Hypothalamus (tissue), 51 donors: ENCODE data around the gene GNG12.

Experiments used
- DNase-seq, 51 donors: peaks; one replicate each; lab custom pipeline; 2025; lab: John Stamatoyannopoulos, UW

GNG12 gene

DNA sequence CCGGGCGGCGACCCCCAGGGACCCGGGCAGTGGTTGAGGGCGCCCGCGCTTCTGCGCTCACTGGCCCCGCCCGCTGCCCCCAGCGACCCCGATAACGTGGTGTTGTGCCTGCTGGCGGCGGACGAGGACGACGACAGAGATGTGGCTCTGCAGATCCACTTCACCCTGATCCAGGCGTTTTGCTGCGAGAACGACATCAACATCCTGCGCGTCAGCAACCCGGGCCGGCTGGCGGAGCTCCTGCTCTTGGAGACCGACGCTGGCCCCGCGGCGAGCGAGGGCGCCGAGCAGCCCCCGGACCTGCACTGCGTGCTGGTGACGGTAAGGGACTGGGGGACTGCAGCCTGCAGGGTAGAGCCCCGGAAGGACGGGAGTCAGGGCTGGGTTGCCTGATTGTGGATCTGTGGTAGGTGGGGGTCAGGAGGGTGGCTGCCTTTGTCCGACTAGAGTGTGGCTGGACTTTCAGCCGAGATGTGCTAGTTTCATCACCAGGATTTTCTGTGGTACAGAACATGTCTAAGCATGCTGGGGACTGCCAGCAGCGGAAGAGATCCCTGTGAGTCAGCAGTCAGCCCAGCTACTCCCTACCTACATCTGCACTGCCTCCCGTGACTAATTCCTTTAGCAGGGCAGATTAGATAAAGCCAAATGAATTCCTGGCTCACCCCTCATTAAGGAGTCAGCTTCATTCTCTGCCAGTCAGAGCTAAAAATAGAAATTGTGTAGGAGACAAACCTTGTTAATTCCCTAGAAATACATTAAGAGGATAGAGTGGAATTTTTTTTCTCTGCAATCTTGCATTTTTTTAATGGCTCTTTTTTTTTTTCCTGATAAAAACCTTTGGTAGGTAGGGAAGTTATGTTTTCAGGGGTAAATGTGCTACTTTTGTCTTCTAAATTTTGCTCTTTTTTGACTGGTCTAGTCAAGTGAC is 146.7 kb downstream of the GNG12 start:
- DNase-seq = peak in 47 of 51 donors; percentile 10 to 78 (median 48)

DNA sequence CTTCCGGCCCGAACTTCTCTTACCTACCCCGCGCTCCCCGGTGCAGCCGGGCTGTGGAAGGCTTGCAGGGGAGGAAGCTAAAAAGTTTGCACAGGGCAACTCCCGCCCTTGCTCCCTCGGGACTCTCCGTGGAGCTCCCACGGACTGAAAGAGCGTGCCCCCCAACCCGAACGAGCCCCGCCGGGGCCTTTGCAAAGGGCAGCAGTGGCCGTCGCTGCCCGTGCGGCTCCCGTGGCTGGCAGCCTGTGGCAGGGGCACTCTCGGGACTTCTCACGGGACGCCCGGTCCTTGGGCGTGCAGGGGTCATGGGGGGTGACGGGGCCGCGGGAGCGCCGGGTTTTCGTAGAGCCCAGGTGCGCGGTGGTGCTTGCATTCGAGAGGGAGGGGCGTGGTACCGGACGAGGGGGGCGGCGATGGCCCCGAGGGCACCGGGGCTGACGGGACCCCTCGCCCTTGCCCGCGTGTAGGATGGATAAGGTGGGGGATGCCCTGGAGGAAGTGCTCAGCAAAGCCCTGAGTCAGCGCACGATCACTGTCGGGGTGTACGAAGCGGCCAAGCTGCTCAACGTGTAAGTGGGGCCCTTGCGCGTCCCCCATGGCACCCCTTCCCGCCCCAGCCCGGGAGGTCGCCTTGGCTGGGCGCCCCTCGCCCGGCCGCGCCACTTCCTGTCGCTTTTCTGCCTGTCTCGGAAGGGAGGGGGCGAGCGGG is 147.6 kb downstream of the GNG12 start:
- peak in 28 of 51 donors; percentile 19 to 69 (median 44) for DNase-seq

DNA sequence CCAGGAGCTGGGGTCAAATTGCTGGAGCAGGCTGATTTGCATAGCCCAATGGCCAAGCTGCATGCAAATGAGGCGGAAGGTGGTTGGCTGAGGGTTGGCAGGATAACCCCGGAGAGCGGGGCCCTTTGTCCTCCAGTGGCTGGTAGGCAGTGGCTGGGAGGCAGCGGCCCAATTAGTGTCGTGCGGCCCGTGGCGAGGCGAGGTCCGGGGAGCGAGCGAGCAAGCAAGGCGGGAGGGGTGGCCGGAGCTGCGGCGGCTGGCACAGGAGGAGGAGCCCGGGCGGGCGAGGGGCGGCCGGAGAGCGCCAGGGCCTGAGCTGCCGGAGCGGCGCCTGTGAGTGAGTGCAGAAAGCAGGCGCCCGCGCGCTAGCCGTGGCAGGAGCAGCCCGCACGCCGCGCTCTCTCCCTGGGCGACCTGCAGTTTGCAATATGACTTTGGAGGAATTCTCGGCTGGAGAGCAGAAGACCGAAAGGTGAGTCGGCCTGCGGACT is 148.2 kb downstream of the GNG12 start, which contains the start of gene GADD45A:
TSS of gene GADD45A (plus strand) at position 135 of the 491 bp plus-strand sequence. CDS start at position 429, 294 bp downstream.
- DNase-seq = peak; percentile 78 to 99 (median 98)

DNA sequence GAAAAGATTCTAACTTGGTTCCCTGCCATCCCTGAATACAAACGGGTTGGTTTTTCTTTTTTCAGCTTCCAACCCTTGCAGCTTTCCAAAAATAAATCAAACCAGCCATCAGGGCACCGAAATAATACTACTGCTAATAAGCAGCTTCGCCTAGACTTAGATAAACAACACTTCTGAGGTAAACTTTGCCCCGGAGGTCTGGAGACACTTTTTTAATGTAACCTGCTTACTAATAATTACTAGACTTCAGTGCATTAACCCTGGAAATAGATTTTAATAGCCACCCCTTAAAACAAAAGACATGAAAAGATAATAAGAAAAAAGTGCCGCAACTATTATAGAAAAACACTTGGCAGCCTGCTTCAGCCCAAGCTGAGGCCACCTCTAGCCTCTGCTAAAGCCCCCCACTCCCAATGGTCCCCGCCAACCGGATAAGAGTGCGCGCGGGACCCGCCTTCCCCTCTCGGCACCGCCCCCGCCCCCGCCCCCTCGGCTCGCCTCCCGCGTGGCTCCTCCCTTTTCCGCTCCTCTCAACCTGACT is 148.7 kb downstream of the GNG12 start:
- DNase-seq = peak in 1 of 51 donors; percentile 30

DNA sequence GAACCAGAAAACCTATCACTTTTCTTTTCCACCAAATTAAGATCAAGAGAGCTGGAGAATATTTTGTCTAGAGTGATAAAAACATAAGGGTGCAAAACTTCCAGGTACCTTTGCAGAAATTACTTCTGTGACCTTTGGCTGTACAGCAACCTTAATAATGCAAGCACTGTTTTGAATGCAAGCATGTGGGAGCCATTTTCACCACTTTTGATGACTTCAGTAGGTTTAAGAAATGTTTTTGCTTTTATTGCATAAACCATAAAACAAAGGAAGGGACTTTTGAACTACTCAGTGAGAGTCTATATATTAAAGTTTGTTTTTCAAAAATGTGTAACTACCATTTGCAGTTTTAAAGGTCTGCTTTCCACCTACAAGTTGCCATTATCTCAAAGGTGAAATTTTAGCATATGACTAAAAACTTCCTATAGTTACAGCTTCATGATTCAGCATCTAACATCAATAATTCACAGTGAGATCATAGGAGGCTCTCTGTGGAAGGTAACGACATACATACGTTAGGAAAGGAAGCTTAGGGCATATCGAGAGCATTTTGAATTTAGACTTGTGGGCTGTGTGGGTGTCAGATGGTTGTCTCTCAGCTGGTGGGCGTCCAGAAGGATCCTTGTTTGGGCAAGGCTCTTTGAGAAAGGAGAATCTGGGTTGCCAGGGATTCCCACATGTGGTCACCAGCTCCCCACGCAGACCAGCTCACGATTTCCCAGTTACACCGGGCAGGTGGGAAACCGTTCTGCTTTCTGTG is 149.3 kb downstream of the GNG12 start:
- DNase-seq = peak in 6 of 51 donors; percentile 2 to 42 (median 20)

DNA sequence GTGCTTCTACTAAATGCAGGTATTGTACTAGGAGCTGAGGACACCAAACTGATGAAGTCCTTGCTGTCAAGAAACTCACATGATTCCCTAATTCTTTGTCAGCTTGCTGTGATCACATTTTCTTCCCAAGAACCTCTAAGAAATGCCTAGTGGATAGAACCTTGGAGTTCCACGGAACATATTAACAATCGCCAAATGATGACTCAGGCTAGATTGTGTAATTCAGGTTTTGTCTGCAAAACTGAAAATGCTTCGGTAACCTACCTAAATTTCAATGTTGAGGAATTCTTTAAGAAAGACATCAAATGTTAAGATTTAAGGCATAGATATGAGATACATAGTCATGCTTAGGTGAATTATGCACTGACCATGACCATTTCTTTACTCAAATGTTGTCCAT is 150.0 kb downstream of the GNG12 start:
- peak in 1 of 51 donors; percentile 28 for DNase-seq

DNA sequence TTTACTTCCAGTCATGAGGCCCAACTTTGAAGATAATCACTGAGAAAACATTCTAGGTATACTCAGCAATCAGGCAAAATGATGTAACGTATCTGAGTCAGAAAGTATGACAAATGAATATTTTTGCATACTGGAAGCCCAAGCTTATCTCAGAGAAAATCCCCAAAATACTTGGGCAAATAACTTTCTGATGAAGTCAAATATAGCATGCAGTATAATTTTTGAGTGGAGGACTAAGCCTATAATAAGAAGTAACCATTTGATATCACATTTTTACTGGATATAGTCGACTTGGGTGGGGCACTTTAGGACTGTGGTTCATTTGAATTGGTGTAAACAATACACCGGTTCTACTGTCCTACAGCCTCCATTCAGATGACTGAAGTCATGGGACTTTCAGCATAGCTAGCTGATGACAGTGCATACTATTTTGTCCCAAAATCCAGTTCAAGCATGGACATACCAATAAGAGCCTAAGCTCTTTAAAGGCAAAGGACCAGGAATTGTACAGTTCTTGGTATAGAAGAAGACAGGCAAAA is 150.5 kb downstream of the GNG12 start:
- DNase-seq = no peak

DNA sequence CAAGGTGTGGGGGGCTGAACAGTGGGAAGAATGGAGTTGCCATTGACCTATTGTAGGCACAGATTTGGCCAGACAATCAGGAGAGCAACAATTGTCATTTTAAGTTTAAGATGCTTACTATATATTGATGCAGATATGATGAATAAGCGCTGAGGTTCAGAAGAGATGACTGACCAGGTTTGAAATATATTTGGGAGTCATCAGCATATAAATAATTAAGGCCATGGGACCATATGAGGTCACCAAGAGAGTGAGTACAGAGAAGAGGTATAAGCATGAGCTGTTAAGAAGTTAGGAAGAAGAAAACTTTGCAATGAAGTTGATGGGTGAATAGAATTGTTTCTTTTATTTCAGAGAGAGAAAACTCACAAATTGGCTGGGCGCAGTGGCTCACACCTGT is 152.8 kb downstream of the GNG12 start:
- DNase-seq = no peak

DNA sequence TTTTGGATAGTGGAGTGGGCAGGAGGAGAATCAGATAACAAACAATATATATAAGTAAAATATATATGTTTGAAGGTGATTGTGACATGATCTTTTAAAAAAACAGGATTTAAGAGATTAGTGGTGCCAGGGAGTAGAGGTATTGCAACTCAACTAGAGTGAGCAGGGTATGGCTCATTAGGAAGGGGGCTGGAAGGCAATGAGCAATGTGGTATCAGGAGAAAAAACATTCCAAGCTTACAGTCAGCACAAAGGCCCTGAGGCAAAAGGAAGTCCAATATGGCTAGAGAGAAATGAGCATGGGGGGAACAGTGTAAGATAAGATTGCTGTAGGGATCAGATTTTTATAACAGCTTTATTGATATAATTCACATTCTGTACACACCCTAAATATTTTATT is 153.6 kb downstream of the GNG12 start:
- DNase-seq = no peak

DNA sequence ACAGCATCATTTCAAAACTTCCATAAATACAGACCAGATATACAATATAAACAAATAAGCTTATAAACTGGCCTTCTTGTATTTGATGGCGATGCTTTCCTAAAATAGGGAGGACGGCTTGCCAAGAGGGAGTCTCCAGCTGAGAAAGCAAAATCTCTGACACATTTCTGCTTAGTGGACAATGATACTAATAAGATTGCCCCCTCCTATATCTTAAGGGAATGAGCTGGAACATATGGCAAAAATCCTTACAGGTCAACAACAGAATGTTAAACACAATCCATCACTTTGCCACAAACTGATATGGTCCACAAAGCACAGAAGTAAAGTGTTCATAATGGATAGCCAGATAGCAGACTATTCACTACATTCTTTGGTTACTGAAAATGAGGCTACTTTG is 155.3 kb downstream of the GNG12 start:
- no peak for DNase-seq

DNA sequence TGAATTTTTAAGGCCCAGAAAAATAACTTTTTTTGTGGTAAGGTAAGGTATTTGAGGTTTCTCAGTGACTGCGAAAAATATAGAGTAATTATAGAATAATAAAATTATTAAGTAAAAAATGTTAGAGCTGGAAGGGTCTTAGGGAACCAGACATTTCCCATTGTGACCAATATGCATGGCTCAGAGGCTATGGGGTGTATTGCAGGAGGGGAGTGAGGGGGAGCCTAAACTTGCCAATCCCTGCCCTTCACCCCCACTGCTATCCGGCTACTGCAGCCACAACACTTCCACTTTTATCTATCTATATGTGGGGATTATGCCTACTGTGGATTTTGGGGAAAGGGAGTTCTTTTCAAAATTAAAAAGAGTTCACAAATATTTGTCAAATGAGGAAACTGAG is 155.9 kb downstream of the GNG12 start:
- no peak for DNase-seq

DNA sequence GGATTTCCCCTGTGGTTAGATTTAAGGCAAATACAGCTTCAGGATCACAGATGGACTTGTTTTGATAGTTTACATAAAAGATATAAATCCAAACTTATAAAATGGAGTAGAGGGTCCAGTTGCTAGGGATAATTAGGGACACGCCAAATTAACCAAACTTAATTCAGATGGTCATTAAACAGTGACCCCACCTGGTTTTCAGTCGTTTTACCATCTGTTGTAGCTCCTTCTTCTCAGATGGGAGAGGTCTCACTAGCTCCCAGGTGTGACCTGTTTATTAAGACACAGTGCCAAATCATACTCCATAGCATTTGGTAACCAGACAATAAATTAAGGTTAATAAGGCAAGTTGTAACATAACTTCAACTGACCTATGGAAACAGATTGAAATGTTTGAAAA is 156.3 kb downstream of the GNG12 start:
- DNase-seq = no peak

DNA sequence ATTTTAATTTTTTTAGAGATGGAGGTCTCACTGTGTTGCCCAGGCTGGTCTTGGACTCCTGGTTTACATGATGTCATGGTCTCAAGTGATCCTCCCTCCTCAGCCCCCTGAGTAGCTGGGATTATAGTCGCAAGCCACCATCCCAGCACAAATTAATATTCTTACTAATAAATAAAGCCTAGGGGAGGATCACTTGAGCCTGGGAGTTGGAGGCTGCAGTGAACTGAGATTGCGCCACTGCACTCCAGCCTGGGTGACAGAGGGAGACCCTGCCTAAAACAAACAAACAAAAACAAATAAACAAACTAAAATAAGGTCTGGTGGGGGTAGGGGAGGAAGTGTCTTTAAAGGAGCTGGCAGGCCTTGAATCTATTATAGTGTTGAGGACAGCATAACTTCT is 157.0 kb downstream of the GNG12 start:
- no peak for DNase-seq

DNA sequence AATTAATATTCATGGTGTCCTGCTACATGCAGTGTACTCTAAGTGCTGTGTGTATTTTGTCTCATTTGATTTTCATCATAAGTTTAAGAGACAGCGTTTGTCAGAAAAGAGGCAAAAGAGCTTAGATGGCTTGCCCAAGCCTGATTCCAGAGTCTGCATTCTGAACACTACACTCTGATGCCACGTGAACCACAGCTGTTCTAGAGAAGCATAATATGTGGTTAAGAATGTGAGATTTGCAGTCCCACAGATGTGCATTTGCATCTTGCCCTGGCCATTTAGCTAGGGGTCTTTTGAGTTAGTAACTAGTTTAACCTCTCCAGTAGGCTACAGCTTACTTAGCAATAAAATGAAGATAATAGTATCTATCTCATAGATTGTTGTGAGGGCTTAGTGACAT is 157.5 kb downstream of the GNG12 start:
- no peak for DNase-seq

DNA sequence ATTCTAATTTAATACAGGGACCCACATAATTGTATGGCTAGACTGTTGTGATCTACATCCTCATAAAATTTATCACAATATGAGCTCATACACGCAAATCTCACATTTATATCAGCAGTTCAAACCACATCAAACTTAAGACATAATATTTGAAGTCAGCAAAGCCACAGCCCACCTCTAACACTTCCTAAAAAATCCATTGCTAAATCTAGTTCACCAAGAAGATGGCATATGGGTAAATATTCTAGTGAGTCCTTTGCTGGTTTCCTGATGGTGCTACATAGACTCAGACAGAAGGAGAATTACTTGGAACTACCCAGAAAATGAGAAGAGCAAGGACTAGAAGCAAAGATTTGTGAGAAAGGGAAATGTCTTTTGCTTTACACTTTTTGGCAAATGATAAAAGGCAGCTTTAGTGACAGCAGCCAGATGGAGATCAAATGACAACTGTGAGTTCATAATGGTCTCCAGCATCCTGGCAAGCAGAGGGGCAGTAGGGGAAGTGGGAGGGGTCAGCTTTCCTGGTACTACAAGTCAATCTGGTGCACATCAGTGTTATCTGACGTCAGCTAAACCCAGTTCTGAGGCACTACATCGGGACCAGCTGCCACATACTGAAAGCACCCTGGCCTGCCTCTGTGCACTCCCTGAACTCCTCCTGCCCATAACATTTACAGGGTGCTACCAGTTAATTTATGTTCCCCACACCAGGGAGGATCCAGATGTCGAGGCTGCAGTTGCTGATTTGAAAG is 158.8 kb downstream of the GNG12 start:
- DNase-seq = peak in 1 of 51 donors; percentile 1

DNA sequence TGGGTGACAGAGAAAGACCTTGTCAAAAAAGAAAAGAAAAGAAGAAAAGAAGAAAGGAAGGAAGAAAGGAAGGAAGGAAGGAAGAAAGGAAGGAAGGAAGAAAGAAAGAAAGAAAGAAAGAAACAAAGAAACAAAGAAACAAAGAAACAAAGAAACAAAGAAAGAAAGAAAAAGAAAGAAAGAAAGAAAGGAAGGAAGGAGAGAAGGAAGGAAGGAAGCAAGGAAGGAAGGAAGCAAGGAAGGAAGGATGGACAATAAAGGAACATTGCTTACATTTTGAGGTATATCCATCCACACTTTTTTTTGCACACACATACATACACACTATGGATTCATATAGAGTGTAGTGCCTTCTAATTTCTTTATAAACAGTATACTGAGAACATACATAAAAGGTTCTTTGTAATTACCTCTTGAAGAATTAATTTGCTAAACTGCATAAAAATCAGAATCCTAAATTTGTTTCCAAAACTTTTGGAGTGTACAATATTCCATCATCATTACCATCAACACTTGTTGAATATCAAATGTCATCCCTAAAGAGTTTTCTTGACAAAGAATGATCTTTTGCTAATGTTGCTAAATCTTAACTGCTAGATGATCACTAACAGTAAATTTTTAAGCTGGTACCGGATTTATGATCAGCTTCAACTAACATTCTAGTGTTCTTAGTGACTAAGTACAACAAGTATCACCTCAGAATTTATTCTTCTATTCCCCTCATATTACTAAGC is 159.6 kb downstream of the GNG12 start:
- DNase-seq = no peak

DNA sequence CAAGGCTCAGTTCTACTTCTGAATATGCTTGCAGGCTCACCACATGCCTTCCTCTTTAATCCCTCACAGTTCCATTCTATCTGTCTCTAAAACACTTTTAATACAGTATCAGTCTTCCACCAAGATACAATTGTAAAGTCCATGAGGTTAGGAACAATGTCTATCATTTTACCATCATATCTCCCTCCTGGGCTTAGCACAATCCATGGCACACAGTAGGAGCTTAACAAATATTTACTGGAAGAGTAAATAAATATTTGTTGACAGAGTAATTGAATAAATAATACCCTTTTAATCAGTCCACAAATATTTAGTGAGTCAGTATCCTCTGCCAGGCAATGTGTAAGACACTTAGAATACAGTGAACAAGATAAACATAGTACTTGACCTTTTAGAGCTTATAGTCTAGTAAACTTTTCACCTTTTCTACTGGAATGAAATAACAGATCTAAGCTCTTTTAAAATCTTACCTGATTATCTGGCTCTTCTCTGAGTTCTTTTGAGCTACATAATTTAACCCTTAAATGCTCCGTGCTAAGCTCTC is 160.9 kb downstream of the GNG12 start:
- DNase-seq = no peak

DNA sequence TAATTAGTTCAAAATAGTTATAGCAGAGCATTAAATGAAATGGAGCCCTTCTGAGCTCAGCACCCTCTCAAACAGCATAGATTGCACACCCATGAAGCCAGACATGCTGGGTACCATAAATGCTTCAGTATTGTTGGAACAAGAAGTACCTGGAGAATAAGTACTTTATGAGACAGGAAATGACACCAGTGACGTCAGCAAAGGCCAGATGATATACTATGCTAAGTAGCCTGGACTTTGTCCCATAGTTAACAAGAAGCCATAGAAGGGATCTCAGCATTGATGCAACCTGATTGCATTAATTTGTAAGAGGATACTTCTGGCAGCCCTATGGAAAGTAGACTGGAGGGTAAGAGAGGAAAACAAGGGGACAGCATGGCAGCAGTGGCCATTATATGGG is 164.6 kb downstream of the GNG12 start:
- DNase-seq = no peak
